ENCODE measurements around the gene SLC7A7. TPM values are rescaled to one million over a fixed set of nuclear protein-coding genes. Genes with fewer than 3 reads are reported as not detected.

The SLC7A7 gene
- total and polyA plus RNA-seq, 2 of the 13 experiments (the other 11 are each of a cell fraction or from before 2014, with no cell fraction given): 0.13 to 0.63 TPM

DNA sequence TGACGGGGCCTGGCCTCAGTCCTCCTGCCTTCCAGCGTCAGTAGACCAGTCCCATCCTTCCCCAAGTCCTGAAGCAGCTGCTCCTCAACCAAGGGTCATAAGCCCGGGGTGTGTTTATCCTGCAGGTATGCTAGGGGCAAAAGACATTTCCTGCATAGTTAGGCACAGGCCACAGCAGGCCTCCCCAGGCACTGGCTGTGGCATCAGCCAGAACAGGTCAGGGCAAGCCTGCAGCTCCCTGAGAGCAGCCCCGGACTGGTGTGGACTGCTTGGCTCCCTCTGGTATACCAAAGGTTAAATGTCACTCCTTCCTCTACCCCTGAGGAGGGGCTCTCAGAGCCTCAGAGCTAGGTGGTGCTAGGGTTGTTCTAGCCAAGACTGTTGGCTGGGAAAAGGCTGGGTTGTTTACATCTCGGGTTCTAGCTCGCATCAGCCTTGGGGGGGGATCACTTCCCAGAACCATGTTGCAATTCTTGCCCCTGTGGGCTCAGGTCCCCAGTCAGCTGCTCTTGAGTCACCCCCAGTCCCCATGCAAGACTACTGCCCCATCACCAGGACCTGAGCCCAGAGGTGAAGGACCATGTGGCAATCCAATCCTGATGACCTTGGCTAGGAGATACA lies 24.0 kb upstream of the SLC7A7 start (continued):
- TF ChIP-seq, protein P1, sequence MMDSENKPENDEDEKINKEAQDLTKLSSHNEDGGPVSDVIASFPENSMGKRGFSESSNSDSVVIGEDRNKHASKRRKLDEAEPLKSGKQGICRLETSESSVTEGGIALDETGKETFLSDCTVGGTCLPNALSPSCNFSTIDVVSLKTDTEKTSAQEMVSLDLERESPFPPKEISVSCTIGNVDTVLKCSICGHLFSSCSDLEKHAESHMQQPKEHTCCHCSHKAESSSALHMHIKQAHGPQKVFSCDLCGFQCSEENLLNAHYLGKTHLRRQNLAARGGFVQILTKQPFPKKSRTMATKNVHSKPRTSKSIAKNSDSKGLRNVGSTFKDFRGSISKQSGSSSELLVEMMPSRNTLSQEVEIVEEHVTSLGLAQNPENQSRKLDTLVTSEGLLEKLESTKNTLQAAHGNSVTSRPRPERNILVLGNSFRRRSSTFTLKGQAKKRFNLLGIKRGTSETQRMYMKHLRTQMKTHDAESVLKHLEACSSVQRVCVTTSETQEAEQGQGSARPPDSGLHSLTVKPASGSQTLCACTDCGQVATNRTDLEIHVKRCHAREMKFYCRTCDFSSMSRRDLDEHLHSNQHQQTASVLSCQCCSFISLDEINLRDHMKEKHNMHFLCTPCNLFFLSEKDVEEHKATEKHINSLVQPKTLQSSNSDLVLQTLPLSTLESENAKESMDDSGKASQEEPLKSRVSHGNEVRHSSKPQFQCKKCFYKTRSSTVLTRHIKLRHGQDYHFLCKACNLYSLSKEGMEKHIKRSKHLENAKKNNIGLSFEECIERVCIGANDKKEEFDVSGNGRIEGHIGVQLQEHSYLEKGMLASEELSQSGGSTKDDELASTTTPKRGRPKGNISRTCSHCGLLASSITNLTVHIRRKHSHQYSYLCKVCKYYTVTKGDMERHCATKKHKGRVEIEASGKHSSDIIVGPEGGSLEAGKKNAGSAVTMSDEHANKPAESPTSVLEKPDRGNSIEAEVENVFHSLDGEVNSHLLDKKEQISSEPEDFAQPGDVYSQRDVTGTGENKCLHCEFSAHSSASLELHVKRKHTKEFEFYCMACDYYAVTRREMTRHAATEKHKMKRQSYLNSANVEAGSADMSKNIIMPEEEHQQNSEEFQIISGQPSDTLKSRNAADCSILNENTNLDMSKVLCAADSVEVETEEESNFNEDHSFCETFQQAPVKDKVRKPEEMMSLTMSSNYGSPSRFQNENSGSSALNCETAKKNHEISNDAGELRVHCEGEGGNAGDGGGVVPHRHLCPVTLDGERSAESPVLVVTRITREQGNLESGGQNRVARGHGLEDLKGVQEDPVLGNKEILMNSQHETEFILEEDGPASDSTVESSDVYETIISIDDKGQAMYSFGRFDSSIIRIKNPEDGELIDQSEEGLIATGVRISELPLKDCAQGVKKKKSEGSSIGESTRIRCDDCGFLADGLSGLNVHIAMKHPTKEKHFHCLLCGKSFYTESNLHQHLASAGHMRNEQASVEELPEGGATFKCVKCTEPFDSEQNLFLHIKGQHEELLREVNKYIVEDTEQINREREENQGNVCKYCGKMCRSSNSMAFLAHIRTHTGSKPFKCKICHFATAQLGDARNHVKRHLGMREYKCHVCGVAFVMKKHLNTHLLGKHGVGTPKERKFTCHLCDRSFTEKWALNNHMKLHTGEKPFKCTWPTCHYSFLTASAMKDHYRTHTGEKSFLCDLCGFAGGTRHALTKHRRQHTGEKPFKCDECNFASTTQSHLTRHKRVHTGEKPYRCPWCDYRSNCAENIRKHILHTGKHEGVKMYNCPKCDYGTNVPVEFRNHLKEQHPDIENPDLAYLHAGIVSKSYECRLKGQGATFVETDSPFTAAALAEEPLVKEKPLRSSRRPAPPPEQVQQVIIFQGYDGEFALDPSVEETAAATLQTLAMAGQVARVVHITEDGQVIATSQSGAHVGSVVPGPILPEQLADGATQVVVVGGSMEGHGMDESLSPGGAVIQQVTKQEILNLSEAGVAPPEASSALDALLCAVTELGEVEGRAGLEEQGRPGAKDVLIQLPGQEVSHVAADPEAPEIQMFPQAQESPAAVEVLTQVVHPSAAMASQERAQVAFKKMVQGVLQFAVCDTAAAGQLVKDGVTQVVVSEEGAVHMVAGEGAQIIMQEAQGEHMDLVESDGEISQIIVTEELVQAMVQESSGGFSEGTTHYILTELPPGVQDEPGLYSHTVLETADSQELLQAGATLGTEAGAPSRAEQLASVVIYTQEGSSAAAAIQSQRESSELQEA (CRISPR knock-in tag; IDR thresholded peaks at IDR 0.05; ENCODE audit: not compliant biosample characterization): peak; percentile 85
- no peak for TF ChIP-seq NPAS2 (CRISPR knock-in tag; IDR thresholded peaks at IDR 0.05; ENCODE audit: borderline replicate concordance)
- 0 out of 2 replicates have a peak, but pooled peaks have one; percentile 40 for TF ChIP-seq ZNF724P (CRISPR knock-in tag; IDR thresholded peaks at IDR 0.05; ENCODE audit: borderline replicate concordance)
- TF ChIP-seq RFXANK (CRISPR knock-in tag; IDR thresholded peaks at IDR 0.05): no peak
- TF ChIP-seq ZNF292 (CRISPR knock-in tag; IDR thresholded peaks at IDR 0.05; ENCODE audit: borderline replicate concordance, low read depth): 0 out of 2 replicates have a peak, but pooled peaks have one; percentile 31
- TF ChIP-seq ZSCAN25 (CRISPR knock-in tag; IDR thresholded peaks at IDR 0.05): 0 out of 2 replicates have a peak, but pooled peaks have one; percentile 19
- 0 out of 2 replicates have a peak, but pooled peaks have one; percentile 1 for TF ChIP-seq HES4 (CRISPR knock-in tag; IDR thresholded peaks at IDR 0.05; ENCODE audit: borderline replicate concordance)
- TF ChIP-seq ZNF329 (CRISPR knock-in tag; IDR thresholded peaks at IDR 0.05; ENCODE audit: low read depth): no peak
- peak; percentile 32; the same call in 1 of the 2 replicates for TF ChIP-seq FOXK1 (CRISPR knock-in tag; IDR thresholded peaks at IDR 0.05; ENCODE audit: borderline replicate concordance, low read depth)
- TF ChIP-seq, protein P2, sequence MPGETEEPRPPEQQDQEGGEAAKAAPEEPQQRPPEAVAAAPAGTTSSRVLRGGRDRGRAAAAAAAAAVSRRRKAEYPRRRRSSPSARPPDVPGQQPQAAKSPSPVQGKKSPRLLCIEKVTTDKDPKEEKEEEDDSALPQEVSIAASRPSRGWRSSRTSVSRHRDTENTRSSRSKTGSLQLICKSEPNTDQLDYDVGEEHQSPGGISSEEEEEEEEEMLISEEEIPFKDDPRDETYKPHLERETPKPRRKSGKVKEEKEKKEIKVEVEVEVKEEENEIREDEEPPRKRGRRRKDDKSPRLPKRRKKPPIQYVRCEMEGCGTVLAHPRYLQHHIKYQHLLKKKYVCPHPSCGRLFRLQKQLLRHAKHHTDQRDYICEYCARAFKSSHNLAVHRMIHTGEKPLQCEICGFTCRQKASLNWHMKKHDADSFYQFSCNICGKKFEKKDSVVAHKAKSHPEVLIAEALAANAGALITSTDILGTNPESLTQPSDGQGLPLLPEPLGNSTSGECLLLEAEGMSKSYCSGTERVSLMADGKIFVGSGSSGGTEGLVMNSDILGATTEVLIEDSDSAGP (CRISPR knock-in tag; IDR thresholded peaks at IDR 0.05; ENCODE audit: borderline replicate concordance): peak; percentile 36; the same call in 1 of the 2 replicates
- TF ChIP-seq ARNTL (CRISPR knock-in tag; IDR thresholded peaks at IDR 0.05): no peak
- TF ChIP-seq HNRNPL (IDR thresholded peaks at IDR 0.05; ENCODE audit: low read depth, low read length): no peak
- no peak for TF ChIP-seq AKAP8 (CRISPR knock-in tag; IDR thresholded peaks at IDR 0.05)
- peak; percentile 61 for TF ChIP-seq FOSL2 (CRISPR knock-in tag; IDR thresholded peaks at IDR 0.05)

All from HepG2 (cell line).